HL-60 (cell line): ENCODE results near the gene MORF4L1.

ENCODE experiments used
- POLR2AphosphoS5 ChIP-seq: IDR thresholded peaks from 2 replicates; pipeline ENCODE4 v1.6.1; 2012; ENCODE audit warnings: low read depth
- TF ChIP-seq, protein P1 (sequence below): IDR thresholded peaks from one replicate; pipeline ENCODE4 v1.5.1; 2011; ENCODE audit warnings: low read length, control low read depth, inconsistent platforms; ENCODE audit not compliant: insufficient read depth
- TF ChIP-seq, protein P2 (sequence below): IDR thresholded peaks from 2 replicates; pipeline ENCODE4 v1.6.1; 2012; ENCODE audit warnings: low read depth; ENCODE audit not compliant: insufficient replicate concordance

DNA sequence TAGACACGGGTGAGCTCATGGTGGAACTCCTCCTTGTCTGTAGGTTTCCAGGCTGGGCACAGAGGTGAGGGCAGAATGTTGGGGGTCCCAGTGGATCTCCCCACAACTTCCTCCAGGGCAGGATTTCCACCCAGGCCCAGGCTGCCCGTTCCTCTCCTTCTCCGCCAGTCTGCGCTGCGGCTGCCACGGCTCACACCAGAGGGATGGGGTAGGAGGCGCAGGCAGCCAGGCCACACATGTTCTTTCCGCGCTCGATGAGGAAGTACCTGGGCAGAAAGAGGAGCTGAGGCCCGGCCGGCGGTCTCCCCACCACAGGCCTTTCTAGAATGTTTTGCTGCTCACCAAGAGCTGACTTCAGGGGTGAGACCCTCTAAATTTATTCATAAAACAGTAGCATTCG is 49.2 kb downstream of the MORF4L1 start:
- 0 out of 2 replicates have a peak, but pooled peaks have one; percentile 19 for TF ChIP-seq POLR2AphosphoS5
- TF ChIP-seq, protein P1, sequence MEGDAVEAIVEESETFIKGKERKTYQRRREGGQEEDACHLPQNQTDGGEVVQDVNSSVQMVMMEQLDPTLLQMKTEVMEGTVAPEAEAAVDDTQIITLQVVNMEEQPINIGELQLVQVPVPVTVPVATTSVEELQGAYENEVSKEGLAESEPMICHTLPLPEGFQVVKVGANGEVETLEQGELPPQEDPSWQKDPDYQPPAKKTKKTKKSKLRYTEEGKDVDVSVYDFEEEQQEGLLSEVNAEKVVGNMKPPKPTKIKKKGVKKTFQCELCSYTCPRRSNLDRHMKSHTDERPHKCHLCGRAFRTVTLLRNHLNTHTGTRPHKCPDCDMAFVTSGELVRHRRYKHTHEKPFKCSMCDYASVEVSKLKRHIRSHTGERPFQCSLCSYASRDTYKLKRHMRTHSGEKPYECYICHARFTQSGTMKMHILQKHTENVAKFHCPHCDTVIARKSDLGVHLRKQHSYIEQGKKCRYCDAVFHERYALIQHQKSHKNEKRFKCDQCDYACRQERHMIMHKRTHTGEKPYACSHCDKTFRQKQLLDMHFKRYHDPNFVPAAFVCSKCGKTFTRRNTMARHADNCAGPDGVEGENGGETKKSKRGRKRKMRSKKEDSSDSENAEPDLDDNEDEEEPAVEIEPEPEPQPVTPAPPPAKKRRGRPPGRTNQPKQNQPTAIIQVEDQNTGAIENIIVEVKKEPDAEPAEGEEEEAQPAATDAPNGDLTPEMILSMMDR, result peak; percentile 11
- TF ChIP-seq, protein P2, sequence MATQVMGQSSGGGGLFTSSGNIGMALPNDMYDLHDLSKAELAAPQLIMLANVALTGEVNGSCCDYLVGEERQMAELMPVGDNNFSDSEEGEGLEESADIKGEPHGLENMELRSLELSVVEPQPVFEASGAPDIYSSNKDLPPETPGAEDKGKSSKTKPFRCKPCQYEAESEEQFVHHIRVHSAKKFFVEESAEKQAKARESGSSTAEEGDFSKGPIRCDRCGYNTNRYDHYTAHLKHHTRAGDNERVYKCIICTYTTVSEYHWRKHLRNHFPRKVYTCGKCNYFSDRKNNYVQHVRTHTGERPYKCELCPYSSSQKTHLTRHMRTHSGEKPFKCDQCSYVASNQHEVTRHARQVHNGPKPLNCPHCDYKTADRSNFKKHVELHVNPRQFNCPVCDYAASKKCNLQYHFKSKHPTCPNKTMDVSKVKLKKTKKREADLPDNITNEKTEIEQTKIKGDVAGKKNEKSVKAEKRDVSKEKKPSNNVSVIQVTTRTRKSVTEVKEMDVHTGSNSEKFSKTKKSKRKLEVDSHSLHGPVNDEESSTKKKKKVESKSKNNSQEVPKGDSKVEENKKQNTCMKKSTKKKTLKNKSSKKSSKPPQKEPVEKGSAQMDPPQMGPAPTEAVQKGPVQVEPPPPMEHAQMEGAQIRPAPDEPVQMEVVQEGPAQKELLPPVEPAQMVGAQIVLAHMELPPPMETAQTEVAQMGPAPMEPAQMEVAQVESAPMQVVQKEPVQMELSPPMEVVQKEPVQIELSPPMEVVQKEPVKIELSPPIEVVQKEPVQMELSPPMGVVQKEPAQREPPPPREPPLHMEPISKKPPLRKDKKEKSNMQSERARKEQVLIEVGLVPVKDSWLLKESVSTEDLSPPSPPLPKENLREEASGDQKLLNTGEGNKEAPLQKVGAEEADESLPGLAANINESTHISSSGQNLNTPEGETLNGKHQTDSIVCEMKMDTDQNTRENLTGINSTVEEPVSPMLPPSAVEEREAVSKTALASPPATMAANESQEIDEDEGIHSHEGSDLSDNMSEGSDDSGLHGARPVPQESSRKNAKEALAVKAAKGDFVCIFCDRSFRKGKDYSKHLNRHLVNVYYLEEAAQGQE, result no peak
